GM12892 (cell line): ENCODE data around the gene GNAO1.

Source experiments
- POLR2A ChIP-seq: IDR thresholded peaks from 2 replicates; pipeline ENCODE4 v1.6.1; 2011; ENCODE audit warnings: low read depth, low read length, control low read depth
- POLR2AphosphoS5 ChIP-seq: IDR thresholded peaks from 2 replicates; pipeline ENCODE4 v1.6.1; 2011; ENCODE audit warnings: low read depth, low read length, control low read depth

DNA sequence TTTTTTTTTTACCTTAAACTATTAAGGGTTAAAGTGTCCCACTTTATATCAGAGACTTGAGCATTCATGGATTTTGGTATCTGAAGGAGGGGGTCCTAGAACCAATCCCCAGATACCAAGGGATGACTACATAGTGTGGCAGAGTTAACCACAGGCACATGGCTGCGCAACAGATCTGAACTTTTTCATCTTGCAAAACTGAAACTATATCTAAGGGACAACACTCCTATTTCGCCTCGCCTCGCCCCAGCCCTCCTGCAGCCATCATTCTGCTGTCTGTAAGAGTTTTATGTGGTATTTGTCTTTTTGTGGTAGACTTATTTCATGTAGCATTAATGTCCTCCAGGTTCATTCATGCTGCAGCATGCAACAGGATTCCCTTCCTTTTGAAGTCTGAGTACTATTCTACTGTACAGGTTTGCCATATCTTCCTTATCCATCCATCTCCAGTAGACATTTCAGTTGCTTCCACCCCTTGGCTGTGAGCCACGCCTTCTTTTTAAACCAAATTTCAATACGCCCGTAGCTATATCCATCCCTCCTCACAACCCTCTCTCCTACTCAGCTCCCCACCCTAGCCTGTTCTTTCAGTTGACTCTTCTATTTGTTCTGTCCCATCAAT is 180.8 kb downstream of the GNAO1 start:
- TF ChIP-seq POLR2A (no peak), POLR2AphosphoS5 (no peak)
